HG02938 (cell line): ENCODE data around the gene PAGR1.
"Not testable (repeated sequence)": the region's sequence is repeated elsewhere in the genome, so short reads cannot be mapped to it uniquely, and the experiment has no call there.

Source experiments
- ATAC-seq: cut with Tn5 transposase; IDR thresholded peaks from one replicate; pipeline ENCODE4 v1.9.1; 2021; ENCODE audit warnings: mild to moderate bottlenecking, moderate library complexity; ENCODE audit not compliant: unreplicated experiment

The PAGR1 gene

GRCh38 chr16:29811896-29812665 is 3.9 kb upstream of the PAGR1 start, which contains the start of gene PRRT2:
Gene PRRT2, plus strand, starts transcription at chr16:29812193. Its CDS starts 862 bp downstream, at chr16:29813055.
- no peak for ATAC-seq

GRCh38 chr16:29812754-29813643 is 3.0 kb upstream of the PAGR1 start:
- no peak for ATAC-seq

GRCh38 chr16:29813644-29814562 is 2.0 kb upstream of the PAGR1 start:
- ATAC-seq = no peak

- ATAC-seq = no peak
These were observed 1.4 kb upstream of the PAGR1 start for GRCh38 chr16:29814592-29814991.

- ATAC-seq = no peak
These were observed 775 bp upstream of the PAGR1 start for GRCh38 chr16:29815032-29815721.

- ATAC-seq = no peak
These were observed 916 bp downstream of the PAGR1 start for GRCh38 chr16:29816694-29817441.

- no peak for ATAC-seq
These were observed 2.1 kb downstream of the PAGR1 start for GRCh38 chr16:29818082-29818481.

GRCh38 chr16:29819506-29819905 is 3.6 kb downstream of the PAGR1 start:
- no peak for ATAC-seq

- ATAC-seq = no peak
These were observed 4.3 kb downstream of the PAGR1 start, which contains the start of gene MVP for GRCh38 chr16:29820271-29820701. Gene MVP, plus strand, starts transcription at chr16:29820462. Its CDS starts 10,088 bp downstream, at chr16:29830550.

- ATAC-seq = no peak
These were observed 5.0 kb downstream of the PAGR1 start for GRCh38 chr16:29820730-29821642.

- no peak for ATAC-seq
These were observed 5.7 kb downstream of the PAGR1 start for GRCh38 chr16:29821643-29822115.

GRCh38 chr16:29824589-29825144 is 8.7 kb downstream of the PAGR1 start:
- ATAC-seq = no peak

- no peak for ATAC-seq
These were observed 9.4 kb downstream of the PAGR1 start for GRCh38 chr16:29825145-29826044.

GRCh38 chr16:29826342-29826695 is 10.4 kb downstream of the PAGR1 start:
- no peak for ATAC-seq

- no peak for ATAC-seq
These were observed 14.8 kb downstream of the PAGR1 start for GRCh38 chr16:29830774-29831173.

GRCh38 chr16:29831490-29831889 is 15.5 kb downstream of the PAGR1 start:
- no peak for ATAC-seq

- not testable (repeated sequence) for ATAC-seq
These were observed 17.3 kb downstream of the PAGR1 start for GRCh38 chr16:29833219-29833618.
